Kidney (tissue), 14 donors: ENCODE data around the gene AGBL3. TPM values are rescaled to one million over a fixed set of nuclear protein-coding genes. Genes with fewer than 3 reads are reported as not detected.

Experiments used
- DNase-seq, 5 donors: peaks; one replicate each; pipeline ENCODE4 v3.0.0-alpha.2; 2013 to 2020
- FAIRE-seq: peaks from 2 replicates; lab custom pipeline; 2012; peaks lifted over from hg19 to GRCh38; lab: Jason Lieb, UNC
- H3K27ac ChIP-seq, 2 donors: one replicate each; pipeline ENCODE4 v1.7.0; 2013; ENCODE audit warnings: low read depth in 2 of 2, low read length in 2 of 2, inconsistent platforms in 1 of 2
- H3K27me3 ChIP-seq: one replicate; pipeline ENCODE4 v1.7.1; 2013; ENCODE audit warnings: low read length, inconsistent platforms; ENCODE audit not compliant: control insufficient read depth, insufficient read depth
- H3K36me3 ChIP-seq, 3 donors: one replicate each; pipeline versions ENCODE4 v1.7.0 to v1.7.1; 2013; ENCODE audit warnings: low read length in 3 of 3, control low read depth in 1 of 3, inconsistent platforms in 1 of 3; ENCODE audit not compliant: insufficient read depth in 3 of 3, control insufficient read depth in 2 of 3
- H3K4me1 ChIP-seq, 3 donors: one replicate each; pipeline versions ENCODE4 v1.7.0 to v1.7.1; 2013; ENCODE audit warnings: low read length in 3 of 3, inconsistent platforms in 1 of 3, low read depth in 1 of 3; ENCODE audit not compliant: control insufficient read depth in 2 of 3, insufficient read depth in 2 of 3
- H3K4me3 ChIP-seq, 3 donors: one replicate each; pipeline versions ENCODE4 v1.7.0 to v1.8.1; 2013; ENCODE audit warnings: low read length in 3 of 3, control low read depth in 1 of 3, inconsistent platforms in 1 of 3
- H3K9ac ChIP-seq, 3 donors: one replicate each; pipeline versions ENCODE4 v1.7.0 to v1.7.1; 2013; ENCODE audit warnings: low read length in 3 of 3, control low read depth in 1 of 3, inconsistent platforms in 1 of 3
- H3K9me3 ChIP-seq, 3 donors: one replicate each; pipeline versions ENCODE4 v1.7.0 to v1.7.1; 2013; ENCODE audit warnings: low read length in 3 of 3, control low read depth in 1 of 3, inconsistent platforms in 1 of 3; ENCODE audit not compliant: control insufficient read depth in 2 of 3, insufficient read depth in 1 of 3
- CTCF ChIP-seq: IDR thresholded peaks from 3 replicates; pipeline ENCODE4 v1.5.1; 2012; ENCODE audit warnings: mild to moderate bottlenecking, moderate library complexity, borderline replicate concordance; ENCODE audit not compliant: insufficient read depth; ENCODE audit errors: extremely low read depth
- intact Hi-C: fragments of 100-400 bp; cut with DNase I; formaldehyde crosslinking; loops from one replicate; pipeline ENCODE4 v1.11.1; 2022
- polyA plus RNA-seq: library from polyadenylated mRNA; stranded (reverse); fragments of 350-450 nt; fragmentation: Illumina TruSeq; extraction: RNeasy Lipid Tissue Mini Kit (QIAGEN cat#74804); gene quantifications from one replicate; pipeline ENCODE4 v1.2.3, GENCODE V29; 2014; ENCODE audit warnings: low read depth, low replicate concordance; ENCODE audit not compliant: insufficient read depth
- total RNA-seq: library from RNA; stranded (reverse); fragmentation: NEBNext Ultra II Directional; extraction: Animal tissue kit (Norgen Biotek cat#: 25700); gene quantifications from one replicate; pipeline ENCODE4 v1.2.1, GENCODE V29; 2021
- donor health status: control.
- donor health status: control.
- donor health status: control.
- donor health status: control.
- donor health status: control.
- donor health status: DM: yes; HTN: yes; CAD: no.
- donor health status: Normal renal cell carcinoma (clear cell type).

The AGBL3 gene
- total and polyA plus RNA-seq, 2 donors from 2014 or later, result 2.1 to 7.6 TPM

- Histone ChIP-seq H3K27me3 (no peaks in the 10 kb centered on the region), H3K4me3 (no peak overlapping the region), H3K9me3 (peaks cover 3 to 14% (median 7%) of the 10 kb centered on the region in 3 donors), H3K36me3 (peaks cover 9 to 76% (median 55%) of the 10 kb centered on the region in 3 donors), H3K9ac (no peak overlapping the region), H3K27ac (no peak overlapping the region), H3K4me1 (no peaks in the 10 kb centered on the region)
- FAIRE-seq (no peak), DNase-seq (peak in 1 of 5 donors; percentile 14)
- intact Hi-C loops, result no loop called here
- no peak for TF ChIP-seq CTCF
Measured at GRCh38 chr7:135184254-135184841, 198.0 kb downstream of the AGBL3 start.

Other genes starting within 250 kb of the AGBL3 start
- 218 TPM for gene CALD1, start 206.9 kb upstream of the AGBL3 start, total RNA-seq
- gene CALD1, start 206.9 kb upstream of the AGBL3 start, polyA plus RNA-seq, result 72.7 TPM
- gene TMEM140, start 161.6 kb downstream of the AGBL3 start, total RNA-seq, result 31.3 TPM
- gene TMEM140, start 161.6 kb downstream of the AGBL3 start, polyA plus RNA-seq, result 28.2 TPM
- 89.3 TPM for gene CYREN, start 184.2 kb downstream of the AGBL3 start, total RNA-seq
- gene CYREN, start 184.2 kb downstream of the AGBL3 start, polyA plus RNA-seq, result 39.4 TPM
- 73.9 TPM for gene WDR91, start 225.0 kb downstream of the AGBL3 start, total RNA-seq
- gene WDR91, start 225.0 kb downstream of the AGBL3 start, polyA plus RNA-seq, result 27.8 TPM
- not detected for gene STRA8, start 247.3 kb downstream of the AGBL3 start, total RNA-seq
- gene STRA8, start 247.3 kb downstream of the AGBL3 start, polyA plus RNA-seq, result 0.43 TPM